ENCODE results near the gene CBLL2.

The CBLL2 gene

GRCh38 chrX:22314692-22315091 is 42.0 kb downstream of the CBLL2 start:
- ATAC-seq (no peak), DNase-seq (no peak)
- H3K27me3 Mint-ChIP-seq, result no peaks in the 10 kb centered on the region
- H3K27ac Mint-ChIP-seq, result no peak overlapping the region
- no peak overlapping the region for H3K4me3 Mint-ChIP-seq
- H3K9me3 Mint-ChIP-seq, result no peaks in the 10 kb centered on the region
- no peaks in the 10 kb centered on the region for H3K4me1 Mint-ChIP-seq

- DNase-seq (no peak), ATAC-seq (no peak)
- H3K9me3 Mint-ChIP-seq, result no peaks in the 10 kb centered on the region
- H3K4me3 Mint-ChIP-seq, result no peak overlapping the region
- H3K27me3 Mint-ChIP-seq, result no peaks in the 10 kb centered on the region
- H3K27ac Mint-ChIP-seq, result no peak overlapping the region
- no peaks in the 10 kb centered on the region for H3K4me1 Mint-ChIP-seq
These were observed 42.4 kb downstream of the CBLL2 start for GRCh38 chrX:22315151-22315550.

DNA sequence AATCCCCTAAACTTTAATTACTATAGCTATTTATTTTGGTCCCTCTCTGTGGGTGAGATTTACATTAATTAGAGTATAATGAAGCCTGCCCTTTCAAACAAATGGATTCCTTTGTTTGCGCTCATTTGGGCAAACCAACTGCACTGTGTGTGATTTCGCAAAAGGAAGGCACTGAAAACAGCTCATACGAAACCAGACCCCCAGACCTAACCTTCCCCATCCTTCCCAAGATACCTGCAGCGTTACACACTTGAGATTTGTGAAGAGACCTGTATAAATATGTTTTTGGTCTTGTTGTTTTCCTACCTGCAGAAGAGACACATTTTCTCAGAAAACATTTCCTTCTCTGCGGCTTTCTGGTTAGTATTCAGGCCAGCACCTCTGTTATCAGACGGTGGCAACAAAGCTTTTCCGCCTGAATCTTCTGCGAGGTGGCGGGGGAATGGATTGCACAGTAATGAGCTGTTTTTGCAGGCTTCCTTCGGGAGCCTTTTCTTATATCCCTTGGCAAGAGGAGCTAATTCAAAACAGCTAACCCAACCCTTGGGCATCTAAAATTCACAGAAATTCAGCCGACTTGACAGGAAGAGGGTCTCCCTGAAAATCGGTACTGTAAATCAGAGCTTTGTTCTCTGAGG is 47.6 kb downstream of the CBLL2 start:
- Mint-ChIP-seq H3K4me3 (no peak overlapping the region), H3K4me1 (no peaks in the 10 kb centered on the region), H3K27ac (no peak overlapping the region), H3K9me3 (peaks cover 0 to 6% of the 10 kb centered on the region in 2 donors), H3K27me3 (peaks cover 10% of the 10 kb centered on the region)
- DNase-seq (no peak), ATAC-seq (no peak)

DNA sequence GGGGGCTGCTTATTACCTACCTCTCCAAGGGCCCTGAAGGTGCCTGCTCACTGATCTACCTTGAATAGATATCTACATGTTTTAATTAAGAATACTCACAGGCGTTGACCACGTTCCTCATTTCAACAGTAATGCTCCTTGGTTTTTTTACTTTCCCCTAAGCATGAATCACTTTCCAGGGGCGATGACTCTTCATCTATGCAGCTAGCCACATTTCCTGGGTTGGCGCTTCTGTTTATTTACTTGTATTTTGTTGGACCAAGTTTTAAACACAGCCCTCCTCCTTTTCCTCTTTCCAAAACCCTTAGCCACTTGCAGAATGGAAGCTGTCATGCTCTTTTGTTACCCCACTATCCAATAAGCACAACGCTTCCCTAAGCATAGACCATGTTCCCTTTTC is 50.8 kb downstream of the CBLL2 start:
- Mint-ChIP-seq H3K4me3 (no peak overlapping the region), H3K9me3 (peaks cover 0 to 6% of the 10 kb centered on the region in 2 donors), H3K27me3 (peaks cover 10% of the 10 kb centered on the region), H3K27ac (no peak overlapping the region), H3K4me1 (no peaks in the 10 kb centered on the region)
- ATAC-seq, result no peak
- no peak for DNase-seq

Measured in stimulated activated naive CD8-positive, alpha-beta T cell treated with anti-CD3 and anti-CD28 coated beads, Interleukin-15, amount 100 ng/mL, for 72 hours (primary cell).